ENCODE measurements around the gene SLC8A3.

- no peak for TF ChIP-seq EZH2 (IDR thresholded peaks at IDR 0.05; ENCODE audit: insufficient read depth, poor library complexity, severe bottlenecking)
- TF ChIP-seq EZH2phosphoT487 (IDR thresholded peaks at IDR 0.05; ENCODE audit: insufficient read depth, low read depth): no peak
These were observed 39.1 kb downstream of the SLC8A3 start for GRCh38 chr14:70149596-70150165.
